HG03521 (cell line): Measurements from ENCODE around the gene PHYHIPL.

Experiments used
- ATAC-seq: cut with Tn5 transposase; IDR thresholded peaks from one replicate; pipeline ENCODE4 v1.9.1; 2021; ENCODE audit warnings: mild to moderate bottlenecking, moderate library complexity; ENCODE audit not compliant: unreplicated experiment

The PHYHIPL gene

GRCh38 chr10:59176241-59177030 is at the start of gene PHYHIPL:
TSS of gene PHYHIPL (plus strand) at chr10:59176643. CDS start at chr10:59176854, 211 bp downstream.
- no peak for ATAC-seq

DNA sequence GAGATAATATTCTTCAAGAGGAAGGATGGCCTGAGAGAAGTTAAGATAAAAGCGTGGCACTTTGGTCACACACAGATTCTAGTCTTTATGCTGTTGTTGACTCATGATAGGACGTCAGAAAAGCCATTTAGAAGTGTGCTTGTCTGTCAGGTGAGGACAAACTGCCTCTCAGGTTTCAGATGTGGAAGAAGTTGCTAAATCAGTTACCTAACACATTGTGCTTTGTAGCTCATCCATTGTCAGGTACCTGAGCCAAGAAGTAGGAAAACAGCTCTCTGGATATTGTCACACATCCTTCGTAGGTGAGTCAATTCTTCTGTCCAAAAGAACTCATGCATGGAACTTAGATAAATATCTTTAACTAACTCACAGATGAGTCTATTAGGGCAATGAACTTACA is 49.5 kb upstream of the PHYHIPL start:
- ATAC-seq, result no peak

- ATAC-seq, result no peak
Observed at GRCh38 chr10:59127991-59128390, 48.5 kb upstream of the PHYHIPL start.

- no peak for ATAC-seq
Observed at GRCh38 chr10:59129867-59130266, 46.6 kb upstream of the PHYHIPL start.

DNA sequence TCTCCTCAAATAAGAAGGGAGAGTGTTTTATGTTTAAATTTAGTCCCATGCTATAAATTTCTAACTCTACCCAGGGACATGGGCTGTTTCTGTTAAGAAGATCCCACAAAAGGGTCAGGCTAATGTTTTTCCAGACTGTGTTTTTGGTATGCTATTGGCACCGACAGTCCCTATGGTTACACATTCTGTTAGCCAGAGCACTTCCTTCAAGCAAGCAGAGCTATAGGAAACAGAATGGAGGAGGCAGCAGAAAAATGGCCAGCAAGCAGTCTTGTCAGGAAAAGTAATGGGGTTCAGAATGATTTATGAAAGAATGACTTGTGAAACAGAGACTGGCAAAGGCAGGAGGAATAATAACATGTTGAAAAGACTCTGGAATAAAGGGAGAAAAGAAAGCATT is 44.8 kb upstream of the PHYHIPL start:
- no peak for ATAC-seq

GRCh38 chr10:59133841-59134593 is 42.4 kb upstream of the PHYHIPL start:
- no peak for ATAC-seq

- no peak for ATAC-seq
Observed at GRCh38 chr10:59134785-59135184, 41.7 kb upstream of the PHYHIPL start.

- no peak for ATAC-seq
Observed at GRCh38 chr10:59135275-59135674, 41.2 kb upstream of the PHYHIPL start.

DNA sequence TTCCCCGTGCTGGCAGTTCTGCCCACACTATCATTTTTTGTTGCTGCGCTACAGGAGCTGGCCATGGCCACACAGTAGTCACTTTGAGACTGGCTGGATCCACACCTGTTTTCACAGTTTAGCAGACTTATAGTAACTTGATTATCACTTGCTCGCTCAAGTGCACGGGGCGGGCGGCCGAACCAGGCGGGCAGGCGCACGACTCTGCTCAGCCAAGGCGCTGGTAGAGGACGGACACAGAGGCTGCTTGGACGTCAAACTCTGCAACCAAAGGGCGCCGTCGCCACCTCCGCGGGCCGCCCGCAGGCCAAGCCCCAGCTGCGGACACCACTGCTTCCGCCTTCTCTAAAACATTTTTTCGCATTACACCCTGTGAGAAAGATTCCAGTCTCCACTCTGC is 38.4 kb upstream of the PHYHIPL start:
- no peak for ATAC-seq

DNA sequence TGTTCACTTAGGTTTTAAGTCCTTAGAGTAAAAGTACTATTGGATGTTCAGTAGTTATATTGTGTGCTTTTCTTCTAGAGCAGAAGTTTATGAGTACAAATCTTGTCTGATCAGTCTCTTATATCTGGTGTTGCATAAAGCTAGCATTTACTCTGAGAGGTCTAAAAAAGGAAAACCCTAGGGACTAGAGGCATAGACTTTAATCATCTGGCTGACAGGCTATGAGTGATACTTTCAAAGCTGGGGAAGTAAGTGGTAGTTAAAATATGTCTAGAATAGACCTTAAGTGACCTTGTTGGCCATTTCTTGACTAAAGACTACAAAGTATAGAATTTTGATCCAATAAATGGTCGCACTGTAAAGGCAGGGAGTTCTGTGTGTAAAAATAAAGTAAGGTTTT is 32.9 kb upstream of the PHYHIPL start:
- ATAC-seq, result no peak

GRCh38 chr10:59148701-59149100 is 27.7 kb upstream of the PHYHIPL start:
- no peak for ATAC-seq

GRCh38 chr10:59155556-59155955 is 20.9 kb upstream of the PHYHIPL start:
- ATAC-seq, result no peak

GRCh38 chr10:59167512-59167911 is 8.9 kb upstream of the PHYHIPL start:
- ATAC-seq, result no peak

GRCh38 chr10:59172567-59172966 is 3.9 kb upstream of the PHYHIPL start:
- ATAC-seq, result no peak

DNA sequence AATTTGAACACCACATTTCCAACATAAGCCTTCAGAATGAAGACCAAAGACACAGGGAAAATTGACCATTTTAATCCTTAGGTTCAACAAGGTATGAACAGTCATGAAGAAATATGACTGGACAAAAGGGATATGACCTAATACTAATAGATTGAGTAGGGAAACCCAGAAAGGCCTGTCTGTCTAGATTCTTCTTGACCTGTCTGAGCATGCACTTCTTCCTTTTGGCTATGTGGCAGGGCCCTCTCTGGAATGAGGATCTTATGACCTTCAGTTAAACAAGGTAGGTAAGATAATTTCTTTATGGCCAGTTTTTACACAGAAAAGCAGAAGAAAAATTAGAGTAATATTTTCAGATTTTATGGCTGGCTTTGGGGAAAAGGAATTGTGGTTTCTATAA is 3.0 kb upstream of the PHYHIPL start:
- ATAC-seq, result no peak

- no peak for ATAC-seq
Observed at GRCh38 chr10:59175538-59176240, 754 bp upstream of the PHYHIPL start.

- no peak for ATAC-seq
Observed at GRCh38 chr10:59177031-59177797, 771 bp downstream of the PHYHIPL start.

DNA sequence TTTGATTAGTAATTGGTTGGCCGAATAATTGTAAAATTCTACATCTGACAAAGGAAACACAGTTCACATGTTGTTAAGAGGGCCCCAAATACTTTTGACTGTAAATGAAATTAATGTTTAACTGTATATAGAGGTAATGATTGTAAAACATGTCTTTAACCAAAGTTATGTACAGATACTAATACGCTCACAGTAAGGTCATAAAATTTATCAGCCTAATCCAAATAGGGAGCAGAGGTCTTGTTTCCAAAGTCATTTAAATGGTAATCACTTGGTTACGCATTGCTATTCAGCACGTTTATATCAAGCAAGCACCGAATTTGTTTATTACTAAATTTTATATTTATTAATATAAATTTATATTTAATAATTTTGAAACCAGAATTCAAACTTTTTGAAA is 1.4 kb downstream of the PHYHIPL start:
- ATAC-seq, result no peak

DNA sequence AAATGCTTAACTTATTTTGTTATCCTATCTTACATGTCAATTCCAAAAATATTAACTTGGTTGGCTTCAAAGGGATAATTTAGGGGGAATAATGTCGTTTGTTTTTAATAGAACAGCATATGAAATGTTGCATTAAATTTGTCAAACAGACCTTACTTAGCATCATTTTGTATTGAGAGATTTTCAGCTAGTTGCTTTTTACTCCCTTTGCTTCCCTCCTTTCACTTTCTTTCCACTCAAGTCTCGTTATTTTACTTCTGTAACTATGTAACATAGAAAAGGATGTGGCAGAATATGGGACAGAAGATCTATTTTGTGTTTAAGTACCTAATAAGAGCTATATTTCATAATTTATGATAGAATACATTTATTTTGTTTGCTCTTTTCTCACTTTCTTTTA is 2.6 kb downstream of the PHYHIPL start:
- ATAC-seq, result no peak

- no peak for ATAC-seq
Observed at GRCh38 chr10:59180689-59181270, 4.3 kb downstream of the PHYHIPL start.

DNA sequence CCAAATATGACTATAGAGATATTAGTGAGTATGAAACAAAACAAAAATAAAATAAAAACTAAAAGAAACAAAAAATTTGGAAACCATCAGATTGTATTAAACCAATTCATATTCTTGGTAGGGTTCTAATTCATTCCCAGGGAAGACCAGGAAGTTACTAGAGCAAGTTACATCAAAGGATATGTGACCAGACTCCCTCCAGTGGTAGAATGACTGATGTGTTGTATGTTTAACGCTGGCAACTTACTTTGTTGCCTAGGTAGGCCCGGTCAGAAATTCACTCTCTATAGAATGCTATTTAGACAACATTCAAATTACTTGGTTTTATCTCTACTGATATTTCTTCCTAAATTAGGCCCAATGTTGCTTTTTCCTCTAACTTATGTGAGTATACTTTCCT is 5.2 kb downstream of the PHYHIPL start:
- ATAC-seq, result no peak
